MM.1S (cell line): ENCODE results near the gene EMP3.

Experiments
- DNase-seq: peaks from one replicate; pipeline ENCODE4 v3.0.0-alpha.2; 2015
- H2AFZ ChIP-seq: fragments of 300-600 bp; sonication (generic); 2 replicates; pipeline ENCODE4 v1.6.0; 2016; ENCODE audit warnings: antibody characterized with exemption, low read length
- H3F3A ChIP-seq: fragments of 300-600 bp; sonication (generic); 2 replicates; pipeline ENCODE4 v1.6.1; 2016; ENCODE audit warnings: mild to moderate bottlenecking, antibody characterized with exemption, low read length, moderate library complexity, mixed read lengths; ENCODE audit not compliant: insufficient read depth
- H3K27ac ChIP-seq: fragments of 300-600 bp; sonication (generic); 2 replicates; pipeline ENCODE4 v1.5.1; 2016; ENCODE audit warnings: mild to moderate bottlenecking, low read length
- H3K27me3 ChIP-seq: fragments of 300-600 bp; sonication (generic); replicated peaks from 2 replicates; pipeline ENCODE4 v1.6.0; 2016; ENCODE audit warnings: low read length; ENCODE audit not compliant: insufficient read depth
- H3K36me3 ChIP-seq: fragments of 300-600 bp; sonication (generic); replicated peaks from 2 replicates; pipeline ENCODE4 v1.6.1; 2016; ENCODE audit warnings: mild to moderate bottlenecking, low read length, mixed read lengths; ENCODE audit not compliant: insufficient read depth
- H3K4me1 ChIP-seq: fragments of 300-600 bp; sonication (generic); 2 replicates; pipeline ENCODE4 v1.6.1; 2016; ENCODE audit warnings: low read length, mixed read lengths
- H3K4me2 ChIP-seq: fragments of 300-600 bp; sonication (generic); 2 replicates; pipeline ENCODE4 v1.6.0; 2016; ENCODE audit warnings: low read depth, low read length
- H3K4me3 ChIP-seq: fragments of 300-600 bp; sonication (generic); 2 replicates; pipeline ENCODE4 v1.5.1; 2016; ENCODE audit warnings: low read length, mixed read lengths
- H3K79me2 ChIP-seq: fragments of 300-600 bp; sonication (generic); 2 replicates; pipeline ENCODE4 v1.6.1; 2016; ENCODE audit warnings: mixed run types, low read length, mixed read lengths
- H3K9ac ChIP-seq: fragments of 300-600 bp; sonication (generic); 2 replicates; pipeline ENCODE4 v1.6.1; 2016; ENCODE audit warnings: low read length, mixed read lengths
- H3K9me2 ChIP-seq: fragments of 300-600 bp; sonication (generic); replicated peaks from 2 replicates; pipeline ENCODE4 v1.6.1; 2016; ENCODE audit warnings: mild to moderate bottlenecking, low read length, mixed read lengths; ENCODE audit not compliant: insufficient read depth
- H3K9me3 ChIP-seq: fragments of 300-600 bp; sonication (generic); replicated peaks from 2 replicates; pipeline ENCODE4 v1.6.1; 2016; ENCODE audit warnings: mild to moderate bottlenecking, low read length, mixed read lengths; ENCODE audit not compliant: insufficient read depth
- H4K20me1 ChIP-seq: fragments of 300-600 bp; sonication (generic); 2 replicates; pipeline ENCODE4 v1.6.1; 2016; ENCODE audit warnings: mild to moderate bottlenecking, low read length, moderate library complexity, mixed read lengths; ENCODE audit not compliant: insufficient read depth
- EZH2 ChIP-seq: fragments of 300-600 bp; sonication (generic); optimal IDR thresholded peaks from 2 replicates; pipeline ENCODE3; 2017; ENCODE audit warnings: low read depth, mild to moderate bottlenecking, antibody characterized with exemption, low read length, mixed read lengths
- EZH2phosphoT487 ChIP-seq: fragments of 300-600 bp; sonication (generic); IDR thresholded peaks from 2 replicates; pipeline ENCODE4 v1.6.1; 2018; ENCODE audit warnings: antibody characterized with exemption, low read length
- TF ChIP-seq, protein P1 (sequence below): fragments of 300-600 bp; sonication (generic); IDR thresholded peaks from 2 replicates; pipeline ENCODE4 v1.5.1; 2016; ENCODE audit warnings: antibody characterized with exemption, low read length, mixed read lengths

EMP3 gene

DNA sequence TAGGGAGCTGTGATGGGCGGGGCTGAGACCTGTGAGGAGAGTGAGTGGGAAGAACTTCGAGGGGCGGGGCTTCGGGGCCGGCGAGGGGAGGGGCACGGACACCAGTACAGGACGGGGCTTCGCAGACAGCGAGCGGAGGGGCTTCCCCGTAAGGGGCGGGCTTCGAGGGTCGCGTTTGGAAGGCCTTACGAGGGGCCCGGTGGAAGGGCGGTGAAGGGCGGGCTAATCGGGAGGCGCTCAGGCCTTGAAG is 4.1 kb upstream of the EMP3 start:
- H2AFZ ChIP-seq, result peak overlapping the region; percentile 82
- H3K27me3 ChIP-seq, result no peaks in the 10 kb centered on the region
- peak overlapping the region; percentile 86 for H3K9ac ChIP-seq
- H3K27ac ChIP-seq, result peak overlapping the region; percentile 91
- H3K9me3 ChIP-seq, result no peaks in the 10 kb centered on the region
- H3F3A ChIP-seq, result peaks cover 4% of the 10 kb centered on the region
- no peaks in the 10 kb centered on the region for H3K36me3 ChIP-seq
- peaks cover 28% of the 10 kb centered on the region for H3K4me1 ChIP-seq
- H3K4me3 ChIP-seq, result peak overlapping the region; percentile 68
- H3K4me2 ChIP-seq, result peak overlapping the region; percentile 95
- no peak for TF ChIP-seq EZH2
- no peak for TF ChIP-seq EZH2phosphoT487
- TF ChIP-seq, protein P1, sequence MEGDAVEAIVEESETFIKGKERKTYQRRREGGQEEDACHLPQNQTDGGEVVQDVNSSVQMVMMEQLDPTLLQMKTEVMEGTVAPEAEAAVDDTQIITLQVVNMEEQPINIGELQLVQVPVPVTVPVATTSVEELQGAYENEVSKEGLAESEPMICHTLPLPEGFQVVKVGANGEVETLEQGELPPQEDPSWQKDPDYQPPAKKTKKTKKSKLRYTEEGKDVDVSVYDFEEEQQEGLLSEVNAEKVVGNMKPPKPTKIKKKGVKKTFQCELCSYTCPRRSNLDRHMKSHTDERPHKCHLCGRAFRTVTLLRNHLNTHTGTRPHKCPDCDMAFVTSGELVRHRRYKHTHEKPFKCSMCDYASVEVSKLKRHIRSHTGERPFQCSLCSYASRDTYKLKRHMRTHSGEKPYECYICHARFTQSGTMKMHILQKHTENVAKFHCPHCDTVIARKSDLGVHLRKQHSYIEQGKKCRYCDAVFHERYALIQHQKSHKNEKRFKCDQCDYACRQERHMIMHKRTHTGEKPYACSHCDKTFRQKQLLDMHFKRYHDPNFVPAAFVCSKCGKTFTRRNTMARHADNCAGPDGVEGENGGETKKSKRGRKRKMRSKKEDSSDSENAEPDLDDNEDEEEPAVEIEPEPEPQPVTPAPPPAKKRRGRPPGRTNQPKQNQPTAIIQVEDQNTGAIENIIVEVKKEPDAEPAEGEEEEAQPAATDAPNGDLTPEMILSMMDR, result no peak
- H4K20me1 ChIP-seq, result no peaks in the 10 kb centered on the region
- DNase-seq, result peak; percentile 97
- H3K79me2 ChIP-seq, result no peaks in the 10 kb centered on the region
- no peaks in the 10 kb centered on the region for H3K9me2 ChIP-seq

DNA sequence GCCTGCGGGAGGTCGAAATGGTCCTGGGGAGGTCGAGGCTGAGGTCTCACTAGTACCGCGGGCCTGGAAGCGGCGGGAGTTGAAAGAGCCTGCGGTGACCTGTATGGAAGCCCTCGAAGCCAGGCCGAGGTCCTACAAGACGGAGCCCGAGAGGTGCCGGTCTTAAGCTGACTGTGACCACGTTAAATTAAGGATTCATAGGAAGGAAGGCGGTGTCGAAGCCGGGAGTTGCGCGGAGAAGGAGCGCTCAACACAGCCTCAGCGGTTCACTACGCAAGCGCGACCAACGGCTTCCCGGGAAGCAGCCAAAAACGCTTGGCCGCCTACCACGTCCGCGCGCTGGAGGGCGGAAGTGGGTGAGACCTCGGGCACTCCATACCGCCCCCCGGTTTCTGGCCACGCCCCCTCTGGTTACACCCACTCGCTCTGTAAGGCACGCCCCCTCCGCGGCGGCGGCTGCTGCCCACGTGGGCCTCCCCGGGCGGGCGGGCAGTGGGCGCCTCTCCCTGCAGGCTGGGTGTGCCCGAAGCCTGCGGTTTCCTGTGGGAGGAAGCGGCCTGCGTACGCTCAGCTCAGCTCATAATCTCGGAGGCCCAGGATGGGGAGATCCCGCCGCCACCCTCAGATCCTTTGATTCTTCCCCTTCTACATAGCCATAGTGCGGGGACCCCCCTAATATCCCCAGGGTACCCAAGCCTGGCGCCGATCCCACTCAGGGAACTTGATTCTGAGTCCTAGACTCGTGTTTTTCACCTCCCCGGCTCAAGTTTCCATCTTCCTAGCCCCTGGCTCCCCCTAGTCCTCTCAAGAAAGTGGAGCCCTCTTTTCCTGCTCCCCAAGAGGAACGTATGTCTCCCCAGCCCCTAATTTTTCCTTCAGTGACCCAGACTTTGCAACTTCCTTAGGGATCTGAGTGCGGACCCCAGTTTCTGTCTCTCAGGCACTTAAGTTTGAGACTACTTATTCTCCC is 3.4 kb upstream of the EMP3 start:
- Histone ChIP-seq H3K4me3 (peak overlapping the region; percentile 68), H4K20me1 (no peaks in the 10 kb centered on the region), H3K9me3 (no peaks in the 10 kb centered on the region), H2AFZ (peak overlapping the region; percentile 82), H3K4me1 (peaks cover 28% of the 10 kb centered on the region), H3K9ac (peak overlapping the region; percentile 86), H3K36me3 (no peaks in the 10 kb centered on the region), H3K4me2 (peak overlapping the region; percentile 97), H3K79me2 (no peaks in the 10 kb centered on the region), H3K9me2 (no peaks in the 10 kb centered on the region), H3K27ac (peak overlapping the region; percentile 91), H3F3A (peaks cover 4% of the 10 kb centered on the region), H3K27me3 (no peaks in the 10 kb centered on the region)
- DNase-seq, result peak; percentile 98
- TF ChIP-seq EZH2phosphoT487 (no peak), EZH2 (no peak)
- TF ChIP-seq, protein P1, result no peak

DNA sequence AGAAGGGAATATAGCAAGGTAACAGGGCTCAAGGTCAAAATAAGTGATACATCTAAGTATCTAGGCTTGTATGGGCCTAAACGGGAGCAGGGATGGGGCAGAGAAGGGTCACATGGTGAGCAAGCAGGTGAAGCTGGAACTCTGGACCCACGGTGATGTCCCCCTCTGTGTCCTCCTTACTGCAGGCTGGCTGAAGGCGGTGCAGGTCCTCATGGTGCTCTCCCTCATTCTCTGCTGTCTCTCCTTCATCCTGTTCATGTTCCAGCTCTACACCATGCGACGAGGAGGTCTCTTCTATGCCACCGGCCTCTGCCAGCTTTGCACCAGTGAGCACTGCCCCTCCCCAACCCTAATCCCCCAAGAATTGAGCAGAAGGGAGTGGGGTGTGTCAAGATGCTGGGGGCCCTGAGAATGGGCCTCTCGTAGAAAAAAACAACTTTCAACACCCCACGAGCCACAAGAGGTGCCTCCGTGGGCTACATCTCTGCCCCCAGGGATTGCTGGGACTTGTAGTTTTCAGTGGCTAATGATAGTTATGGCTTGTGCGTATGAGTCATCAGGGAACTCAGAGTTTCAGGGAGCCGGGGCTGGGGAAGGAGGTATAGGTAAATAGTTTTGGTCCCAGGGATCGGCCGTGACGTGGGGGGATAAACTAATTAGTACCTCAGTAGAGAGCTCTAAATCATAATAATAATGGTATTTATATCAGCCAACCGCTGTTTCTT is 4.0 kb downstream of the EMP3 start:
- no peak for TF ChIP-seq EZH2phosphoT487
- TF ChIP-seq, protein P1, result no peak
- no peak for TF ChIP-seq EZH2
- Histone ChIP-seq H3K4me1 (peaks cover 24% of the 10 kb centered on the region; the same call in 1 of the 2 replicates), H3K27ac (peak overlapping the region; percentile 81; the same call in 1 of the 2 replicates), H4K20me1 (no peaks in the 10 kb centered on the region), H3K27me3 (no peaks in the 10 kb centered on the region), H3K9me3 (no peaks in the 10 kb centered on the region), H3K4me2 (peak overlapping the region; percentile 95), H3K79me2 (0 out of 2 replicates have a peak, but pooled peaks cover 2% of the 10 kb centered on the region), H3K9ac (peak overlapping the region; percentile 44; the same call in 1 of the 2 replicates), H3K4me3 (peak overlapping the region; percentile 54), H3K9me2 (no peaks in the 10 kb centered on the region), H3K36me3 (no peaks in the 10 kb centered on the region), H3F3A (peaks cover 37% of the 10 kb centered on the region), H2AFZ (peak overlapping the region; percentile 73)
- peak; percentile 39 for DNase-seq
